ENCODE results near the gene ZNF414. TPM values are rescaled to one million over a fixed set of nuclear protein-coding genes. Genes with fewer than 3 reads are reported as not detected.

ZNF414 gene
- total RNA-seq, 1 donor from 2014 or later, result 189 TPM

GRCh38 chr19:8461891-8462290 is 52.1 kb downstream of the ZNF414 start:
- Histone ChIP-seq H3K4me3 (no peak overlapping the region), H3K9me3 (no peaks in the 10 kb centered on the region), H3K27me3 (no peaks in the 10 kb centered on the region), H3K36me3 (peaks cover 41 to 42% of the 10 kb centered on the region in 2 donors), H3K27ac (no peak overlapping the region), H3K4me1 (peaks cover 23 to 38% of the 10 kb centered on the region in 2 donors)
- no peak for DNase-seq (ENCODE audit: low spot score in 2 of 2)
- intact Hi-C loops (cut with DNase I), result no loop called here
- no peak for TF ChIP-seq CTCF (IDR thresholded peaks at IDR 0.05)

GRCh38 chr19:8461376-8461775 is 52.6 kb downstream of the ZNF414 start:
- Histone ChIP-seq H3K36me3 (peaks cover 39 to 41% of the 10 kb centered on the region in 2 donors), H3K4me3 (no peak overlapping the region), H3K27ac (no peak overlapping the region), H3K9me3 (no peaks in the 10 kb centered on the region), H3K27me3 (no peaks in the 10 kb centered on the region), H3K4me1 (peaks cover 23 to 43% of the 10 kb centered on the region in 2 donors)
- intact Hi-C loops (cut with DNase I), result no loop called here
- TF ChIP-seq CTCF (IDR thresholded peaks at IDR 0.05), result no peak
- no peak for DNase-seq (ENCODE audit: low spot score in 2 of 2)

- Histone ChIP-seq H3K27me3 (no peaks in the 10 kb centered on the region), H3K4me1 (peaks cover 23 to 43% of the 10 kb centered on the region in 2 donors), H3K4me3 (peak overlapping the region in 1 of 2 donors; percentile 20), H3K27ac (peak overlapping the region; percentile 68 to 74), H3K36me3 (peaks cover 36 to 41% of the 10 kb centered on the region in 2 donors), H3K9me3 (no peaks in the 10 kb centered on the region)
- intact Hi-C loops (cut with DNase I), result no loop called here
- no peak for TF ChIP-seq CTCF (IDR thresholded peaks at IDR 0.05)
- DNase-seq (ENCODE audit: low spot score in 2 of 2), result no peak
Measured at GRCh38 chr19:8460516-8461298, 53.3 kb downstream of the ZNF414 start.

Other genes starting within 250 kb of the ZNF414 start
- 263 TPM for gene CD320, start 205.8 kb downstream of the ZNF414 start, total RNA-seq
- 11.8 TPM for gene NDUFA7, start 192.8 kb downstream of the ZNF414 start, total RNA-seq
- gene RPS28, start 192.7 kb downstream of the ZNF414 start, total RNA-seq, result 393 TPM
- 47.4 TPM for gene KANK3, start 170.9 kb downstream of the ZNF414 start, total RNA-seq
- gene ANGPTL4, start 150.0 kb downstream of the ZNF414 start, total RNA-seq, result 161 TPM
- gene RAB11B, start 123.8 kb downstream of the ZNF414 start, total RNA-seq, result 70.8 TPM
- 151 TPM for gene MARCHF2, start 100.9 kb downstream of the ZNF414 start, total RNA-seq
- 198 TPM for gene HNRNPM, start 69.2 kb downstream of the ZNF414 start, total RNA-seq
- not detected for gene PRAM1, start 11.5 kb downstream of the ZNF414 start, total RNA-seq
- gene MYO1F, start 63.3 kb upstream of the ZNF414 start, total RNA-seq, result 5.0 TPM
- 184 TPM for gene ADAMTS10, start 96.5 kb upstream of the ZNF414 start, total RNA-seq
- not detected for gene NFILZ, start 116.5 kb upstream of the ZNF414 start, total RNA-seq
- not detected for gene ACTL9, start 184.6 kb upstream of the ZNF414 start, total RNA-seq
- not detected for gene OR2Z1, start 207.5 kb upstream of the ZNF414 start, total RNA-seq